GM19463 (cell line): ENCODE results near the gene CEP128.

Experiments
- ATAC-seq: cut with Tn5 transposase; IDR thresholded peaks from one replicate; pipeline ENCODE4 v1.9.1; 2021; ENCODE audit warnings: mild to moderate bottlenecking, moderate library complexity; ENCODE audit not compliant: unreplicated experiment

Gene CEP128

DNA sequence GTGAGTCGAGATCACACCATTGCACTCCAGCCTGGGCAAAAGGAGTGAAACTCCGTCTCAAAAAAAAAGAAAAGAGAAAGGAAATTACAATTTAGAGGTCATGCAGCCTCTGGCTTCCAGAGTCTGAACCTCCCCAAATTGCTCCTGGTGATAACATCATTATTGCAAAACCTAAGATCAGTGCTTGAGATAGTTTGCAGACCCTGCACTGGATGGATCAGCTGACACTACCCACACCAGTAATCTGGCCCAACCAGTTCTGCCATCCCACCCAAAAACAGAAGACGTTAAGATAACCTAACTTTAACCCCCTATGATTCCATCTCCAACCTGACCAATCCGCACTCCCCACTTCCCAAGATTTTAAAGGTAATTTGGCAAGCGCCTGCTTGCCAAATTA, 376.5 kb downstream of the CEP128 start:
- no peak for ATAC-seq

DNA sequence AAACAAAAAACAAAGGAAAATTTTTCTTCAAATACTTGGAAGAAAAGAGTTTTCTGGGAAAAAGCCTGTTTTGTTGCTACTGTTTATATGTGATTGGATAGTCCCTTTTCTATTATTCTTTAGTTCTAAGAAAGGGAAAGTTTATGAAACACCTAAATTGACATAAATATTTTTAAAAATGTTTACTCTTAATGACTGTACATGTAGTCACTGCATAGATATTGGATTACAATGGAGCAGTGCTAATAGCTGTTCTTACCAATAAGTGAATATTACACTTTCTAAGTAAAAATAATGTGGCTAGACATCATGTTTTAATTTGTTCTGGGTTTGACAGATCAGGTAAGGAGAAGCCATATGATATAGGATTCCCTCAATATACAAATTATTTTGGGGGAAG, 377.5 kb downstream of the CEP128 start:
- no peak for ATAC-seq

DNA sequence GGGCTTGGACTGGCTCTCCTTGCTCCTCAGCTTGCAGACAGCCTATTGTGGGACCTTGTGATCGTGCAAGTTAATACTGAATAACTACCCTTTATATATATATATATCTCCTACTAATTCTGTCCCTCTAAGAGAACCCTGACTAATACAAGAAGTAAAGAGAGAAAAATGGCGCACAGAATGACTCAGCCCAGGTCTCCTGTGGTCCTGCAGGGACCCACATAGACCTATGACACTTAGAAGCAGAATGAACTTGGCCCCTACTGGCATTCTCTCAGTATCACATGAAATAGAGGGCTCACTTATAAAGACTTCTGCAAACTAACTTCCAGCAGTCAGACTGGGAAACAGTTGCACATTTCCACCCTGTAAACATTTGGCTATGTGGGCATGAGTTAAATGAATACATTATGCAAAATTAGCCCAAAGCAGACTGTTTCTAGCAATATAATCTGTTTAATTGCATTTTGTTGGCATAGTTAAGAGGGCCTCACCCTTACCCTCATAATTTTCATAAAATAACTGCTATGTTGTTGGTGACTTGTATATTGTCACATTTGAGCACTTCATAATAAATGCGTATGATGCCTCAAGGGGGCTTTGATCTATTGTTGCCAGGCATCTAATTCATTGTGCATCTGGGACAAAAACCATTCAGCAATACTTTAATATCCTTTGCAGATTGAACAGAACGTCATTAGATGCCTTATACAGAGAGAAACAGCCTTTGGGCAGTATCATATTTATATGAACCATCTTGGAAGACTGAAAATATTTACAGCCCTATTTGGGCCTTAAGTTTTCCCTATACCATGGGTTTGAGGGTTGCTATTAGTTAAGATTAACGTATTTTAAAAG, 380.5 kb downstream of the CEP128 start:
- peak; percentile 94 for ATAC-seq

DNA sequence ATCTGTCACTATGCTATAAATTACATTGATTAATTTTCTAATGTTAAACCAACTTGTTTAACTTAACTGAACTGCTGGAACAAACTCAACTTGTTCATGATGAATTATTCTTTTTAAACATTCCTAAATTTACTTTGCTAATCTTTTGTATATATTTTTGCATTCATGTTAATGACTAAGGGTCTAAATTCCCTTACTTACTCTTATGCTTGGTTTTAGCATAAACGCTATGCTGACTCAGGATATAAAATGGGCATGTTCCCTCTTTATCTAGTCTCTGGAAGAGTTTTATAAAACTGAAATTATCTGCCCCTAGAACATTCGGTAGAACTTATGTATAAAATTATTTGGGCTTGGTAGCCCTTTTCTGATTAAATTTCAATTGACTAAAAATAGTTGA, 387.4 kb downstream of the CEP128 start:
- no peak for ATAC-seq

DNA sequence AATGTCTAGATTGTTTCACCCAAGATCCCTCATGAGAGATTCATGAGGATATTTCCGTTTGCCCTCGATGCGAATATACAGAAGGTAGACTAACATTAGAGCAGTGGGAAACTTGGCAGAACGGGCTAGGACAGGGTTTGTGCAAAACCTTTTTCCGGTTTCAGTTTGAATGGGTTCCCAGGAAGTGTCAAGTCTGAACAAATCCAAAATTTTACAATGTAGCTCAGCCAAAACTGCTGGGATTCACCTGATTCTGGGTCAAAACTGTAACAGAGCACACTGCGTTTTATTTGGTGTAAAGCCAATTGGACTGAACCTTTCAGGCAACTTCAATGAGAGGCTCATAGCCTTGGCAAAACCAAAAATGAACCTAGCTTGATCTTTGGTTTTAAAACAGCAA, 392.4 kb downstream of the CEP128 start:
- no peak for ATAC-seq

DNA sequence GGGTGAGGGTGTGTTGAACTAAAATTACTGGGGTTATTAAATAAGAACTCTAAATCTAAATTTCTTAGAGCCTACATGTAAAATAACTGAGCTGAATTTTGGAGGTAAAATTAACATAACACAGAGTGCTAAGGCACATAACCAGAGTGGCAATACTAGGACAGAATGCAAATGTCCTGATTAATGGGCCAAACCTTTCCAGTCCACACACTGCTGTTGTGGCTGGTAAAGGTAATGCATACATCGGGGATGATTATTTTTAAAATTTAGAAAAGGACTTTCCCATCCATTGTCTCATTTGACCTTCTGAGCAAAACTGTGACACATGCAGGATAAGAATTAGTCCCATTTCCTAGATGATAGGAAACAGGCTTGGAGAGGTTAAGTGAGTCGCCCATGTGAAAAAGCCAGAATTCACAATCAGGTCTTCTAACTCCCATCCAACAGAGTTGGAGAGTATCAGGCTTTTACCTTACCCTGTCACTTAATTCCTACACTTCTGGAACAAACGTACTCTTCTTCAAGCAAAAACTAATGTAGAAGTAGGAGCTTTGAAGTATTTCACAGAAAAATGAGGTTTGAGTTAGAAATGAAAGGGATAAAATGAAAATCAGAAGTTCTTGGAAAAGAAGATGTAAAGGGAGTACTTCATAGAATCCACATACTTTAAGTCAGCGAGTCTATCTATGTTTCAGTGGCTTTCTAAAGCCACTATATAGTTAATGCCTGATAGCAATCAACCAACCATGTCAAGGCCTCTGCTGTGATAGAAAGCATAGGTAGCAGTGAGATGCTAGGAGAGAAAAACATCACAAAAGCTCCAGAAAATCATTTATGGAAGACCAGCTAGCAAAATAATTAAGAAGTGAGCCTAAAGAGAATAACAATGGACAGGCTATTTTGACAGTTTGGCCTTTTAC, 395.3 kb downstream of the CEP128 start:
- no peak for ATAC-seq

DNA sequence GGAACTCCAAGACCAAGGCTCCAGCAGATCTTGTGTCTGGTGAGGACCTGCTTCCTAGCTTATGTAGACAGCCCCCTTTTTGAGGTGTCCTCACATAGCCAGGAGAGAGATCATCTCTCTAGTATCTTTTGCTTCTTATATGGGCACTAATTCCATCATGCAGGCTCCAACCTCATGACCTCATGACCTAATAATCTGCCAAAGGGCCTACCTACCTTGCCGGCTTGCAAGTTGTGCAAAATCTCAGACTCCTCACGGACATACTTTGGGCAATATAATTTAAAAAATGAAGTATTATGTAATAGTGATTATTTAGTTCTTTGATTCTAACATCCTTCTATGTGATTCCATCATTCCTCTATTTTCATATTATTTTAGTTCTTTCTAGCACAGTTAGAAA, 397.2 kb downstream of the CEP128 start:
- ATAC-seq, result no peak

DNA sequence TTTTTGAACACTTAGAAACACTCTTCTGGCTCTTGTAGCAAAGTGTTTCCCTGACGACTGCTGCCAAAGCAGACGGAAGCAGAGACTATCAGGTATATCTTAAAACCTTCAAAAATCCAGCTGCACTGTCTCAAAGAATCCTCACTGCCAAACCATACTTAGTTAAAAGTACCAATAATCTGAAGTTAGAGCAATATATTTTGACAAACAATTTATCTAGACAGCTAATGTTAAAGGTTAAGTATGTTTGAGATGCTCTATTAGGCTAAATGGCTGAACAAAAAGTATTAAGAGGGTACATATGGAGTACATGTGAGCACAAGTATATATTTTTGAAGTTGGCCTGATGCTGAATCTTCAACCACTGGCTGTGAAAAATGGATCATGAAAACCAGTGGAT, 398.3 kb downstream of the CEP128 start:
- no peak for ATAC-seq

DNA sequence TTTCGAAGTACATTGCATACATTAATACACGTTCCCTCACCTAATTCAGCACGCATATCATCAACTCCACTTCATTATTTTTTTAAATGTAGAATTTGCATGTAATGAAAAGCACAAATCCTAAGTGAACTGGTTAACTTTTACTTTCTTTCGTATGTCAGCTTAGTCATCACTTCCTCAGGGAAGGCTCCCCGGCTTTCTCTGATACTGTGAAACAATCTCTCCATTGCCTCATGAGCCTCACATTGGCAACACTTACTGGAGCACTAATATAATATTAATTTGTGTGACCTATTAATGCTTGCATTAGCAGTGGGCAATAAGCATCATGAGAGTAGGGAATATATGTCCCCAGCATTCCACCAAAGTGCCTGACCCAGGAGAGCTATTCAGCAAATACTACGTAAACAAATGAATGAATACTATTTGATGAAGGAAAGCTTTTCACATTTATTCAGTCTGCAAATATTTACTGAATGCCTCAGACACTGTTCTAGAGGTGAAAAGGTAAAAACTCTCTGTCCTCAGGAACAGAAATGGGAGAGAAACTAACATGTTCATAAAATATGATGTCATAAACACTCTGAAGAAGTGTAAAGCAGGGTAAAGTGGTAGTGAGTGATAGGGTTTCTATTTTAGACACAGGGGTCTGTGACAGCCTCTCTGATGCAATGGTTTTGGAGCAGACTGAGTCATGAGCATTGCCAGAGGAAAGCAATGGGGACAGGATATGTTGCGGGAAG, 402.7 kb downstream of the CEP128 start:
- ATAC-seq, result no peak

DNA sequence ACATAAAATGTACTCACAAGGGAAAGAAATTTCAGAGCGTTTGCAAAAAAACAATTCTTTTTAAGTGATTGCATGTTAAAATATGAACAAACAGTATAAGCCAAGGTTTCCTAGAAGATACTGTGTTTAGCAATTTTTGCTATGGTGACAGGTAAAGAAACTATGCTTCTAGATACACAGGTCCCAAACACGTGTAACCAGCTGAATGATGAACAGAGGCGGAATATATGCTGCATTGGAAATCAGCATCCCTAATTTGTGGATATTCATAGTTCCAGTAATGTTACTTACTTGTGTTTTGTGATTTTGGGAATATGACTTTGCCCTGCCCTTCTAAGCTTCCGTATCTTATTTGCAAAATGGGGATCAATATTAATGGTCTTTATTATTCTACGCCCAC, 403.9 kb downstream of the CEP128 start:
- no peak for ATAC-seq

DNA sequence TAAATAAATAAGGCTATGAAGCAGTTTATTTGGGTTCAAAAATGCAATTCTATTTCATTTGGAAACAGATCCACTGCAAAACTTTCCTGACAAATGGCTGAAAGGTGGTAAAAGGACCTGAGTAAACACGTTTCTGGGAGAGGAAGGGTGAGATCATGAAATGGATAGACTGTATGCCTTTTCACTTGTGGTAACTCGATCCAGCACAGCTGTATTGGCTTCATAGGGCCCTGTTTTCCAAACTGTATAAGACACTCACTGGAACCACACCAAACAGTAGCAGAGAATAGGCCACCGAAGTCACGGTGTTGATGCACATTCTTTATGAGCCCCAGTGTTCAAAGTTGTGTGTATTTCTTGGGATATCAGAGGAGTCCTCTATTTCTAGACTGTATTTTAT, 405.1 kb downstream of the CEP128 start:
- ATAC-seq, result no peak

DNA sequence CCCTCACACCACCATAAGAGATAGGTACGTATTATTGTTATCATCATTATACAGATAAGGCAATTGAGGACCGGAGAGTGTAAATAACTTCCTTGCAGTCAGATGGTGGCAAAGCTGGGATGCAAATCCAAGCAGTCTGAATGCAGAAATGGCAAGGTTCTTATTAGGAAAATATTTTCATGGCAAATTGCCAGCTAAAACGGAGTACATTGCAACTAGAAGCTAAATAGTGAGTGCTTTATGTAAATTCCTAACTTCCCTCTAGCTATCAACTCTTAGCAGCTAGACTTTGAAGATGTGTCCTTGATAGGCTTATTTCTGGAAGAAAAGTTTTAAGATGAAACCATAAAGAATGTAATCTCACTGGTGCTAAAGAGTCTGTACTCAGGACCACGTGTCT, 406.4 kb downstream of the CEP128 start:
- no peak for ATAC-seq

DNA sequence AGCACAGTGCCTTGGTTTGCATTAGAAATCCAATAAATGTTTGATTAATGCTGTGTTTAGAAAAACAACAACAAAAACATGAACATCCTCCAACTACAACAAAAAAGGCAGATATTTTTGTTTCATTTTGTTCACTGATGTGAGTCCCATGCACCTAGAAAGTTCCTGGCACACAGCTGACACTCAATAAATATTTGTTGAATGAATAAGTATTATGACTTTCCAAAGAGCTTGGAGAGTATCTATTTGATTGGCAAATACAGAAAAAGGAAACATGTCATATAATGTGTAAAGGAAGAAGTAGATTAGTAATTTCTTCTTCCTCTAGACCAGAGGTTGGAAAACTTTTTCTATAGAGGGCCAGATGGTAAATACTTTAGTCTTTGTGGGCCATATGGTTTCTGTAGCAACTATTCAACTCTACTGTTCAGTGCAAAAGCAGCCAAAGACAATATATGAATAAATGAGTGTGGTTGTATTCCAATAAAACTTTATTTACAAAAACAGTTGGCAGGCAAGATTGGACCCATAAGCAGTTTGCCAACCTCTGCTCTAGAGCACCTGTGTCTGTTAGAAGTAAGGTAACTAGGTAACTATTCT, 417.9 kb downstream of the CEP128 start:
- no peak for ATAC-seq

DNA sequence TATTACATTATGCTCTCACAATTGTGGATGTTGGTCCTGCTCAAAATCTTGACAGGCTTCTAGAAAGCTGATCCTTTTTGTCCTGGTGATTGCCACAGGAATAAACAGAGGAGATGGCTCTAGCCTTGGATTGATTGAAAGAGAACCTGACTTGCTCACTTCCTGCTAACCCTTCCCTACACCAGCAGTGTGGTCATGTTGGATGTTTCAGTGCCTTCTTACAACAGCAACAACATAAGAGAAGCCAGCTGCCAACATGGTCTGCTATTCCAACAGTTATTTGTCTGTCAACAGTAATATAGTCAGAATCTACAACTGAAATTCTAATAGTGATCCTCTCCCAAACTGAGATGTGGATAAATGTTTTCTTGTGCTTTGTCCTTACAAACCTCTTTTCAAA, 418.6 kb downstream of the CEP128 start:
- ATAC-seq, result no peak

DNA sequence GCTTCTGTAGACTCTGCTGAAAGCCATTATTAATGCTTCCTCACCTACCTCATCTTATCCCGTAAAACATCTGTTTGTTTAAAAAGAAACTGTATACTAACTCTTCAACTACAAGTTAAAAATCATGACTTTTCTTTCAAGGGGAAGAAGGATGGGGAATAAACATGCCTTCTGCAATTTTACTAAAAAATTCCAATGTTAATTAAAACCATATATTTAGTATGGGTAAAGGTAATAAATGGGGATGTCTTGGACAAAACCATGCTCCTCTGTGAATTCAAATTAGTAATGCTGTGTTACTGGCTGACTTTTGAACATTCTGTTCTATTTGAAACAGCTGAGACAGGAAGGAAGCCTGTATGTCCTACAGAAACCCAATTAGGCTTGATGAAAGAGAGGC, 419.1 kb downstream of the CEP128 start:
- no peak for ATAC-seq

DNA sequence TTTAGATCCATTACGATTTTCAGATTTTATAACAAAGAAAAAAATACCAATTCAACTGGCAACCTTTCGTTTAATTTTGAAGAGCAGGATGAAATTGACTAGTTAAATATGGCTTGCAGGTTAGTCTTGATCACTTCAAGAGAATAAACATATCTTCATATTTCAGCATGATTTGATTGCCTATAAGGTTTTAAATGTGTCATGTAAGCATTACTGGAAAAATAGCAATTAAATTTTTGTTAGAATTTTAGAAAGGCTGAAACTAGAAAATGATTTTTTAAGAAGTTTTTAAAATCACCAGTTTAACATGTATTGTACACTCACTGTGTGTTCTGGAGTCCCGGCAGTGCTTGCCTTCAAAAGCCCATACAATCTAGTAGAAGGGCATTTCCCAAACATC, 420.1 kb downstream of the CEP128 start:
- ATAC-seq, result no peak

DNA sequence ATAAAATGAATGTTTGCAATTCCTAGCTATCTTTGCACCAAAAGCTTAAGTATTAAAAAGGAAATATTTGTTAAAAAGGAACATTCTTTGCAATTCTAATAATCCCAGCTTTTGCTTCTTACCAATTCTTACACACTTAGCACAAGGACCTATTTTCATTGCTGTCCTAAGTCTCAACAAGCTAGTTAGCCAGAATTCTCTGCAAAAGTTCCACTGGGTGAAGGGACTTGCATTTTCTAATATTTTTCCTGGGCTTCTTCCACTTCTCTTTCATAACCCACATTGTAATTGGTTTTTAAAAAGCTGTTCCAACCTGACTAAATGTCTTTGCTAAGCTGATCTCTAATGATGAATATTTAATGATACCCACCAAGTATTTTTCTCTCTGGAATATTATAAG, 422.5 kb downstream of the CEP128 start:
- no peak for ATAC-seq

DNA sequence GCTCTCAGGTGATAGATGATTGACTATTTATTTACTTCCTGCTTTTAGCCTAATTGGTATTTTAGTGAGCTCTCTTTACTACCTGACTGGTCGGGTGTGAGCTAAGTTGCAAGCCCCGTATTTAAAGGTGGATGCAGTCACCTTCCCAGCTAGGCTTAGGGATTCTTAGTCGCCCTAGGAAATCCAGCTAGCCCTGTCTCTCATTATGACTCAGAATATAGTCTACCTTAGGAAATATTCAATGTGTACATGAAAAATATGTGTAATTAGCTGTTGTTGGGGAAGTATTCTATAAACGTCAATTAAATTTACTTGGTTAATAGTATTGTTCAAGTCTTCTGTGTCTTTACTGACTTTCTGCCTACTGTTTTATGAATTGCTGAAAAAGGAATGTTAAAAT, 423.4 kb downstream of the CEP128 start:
- ATAC-seq, result no peak

DNA sequence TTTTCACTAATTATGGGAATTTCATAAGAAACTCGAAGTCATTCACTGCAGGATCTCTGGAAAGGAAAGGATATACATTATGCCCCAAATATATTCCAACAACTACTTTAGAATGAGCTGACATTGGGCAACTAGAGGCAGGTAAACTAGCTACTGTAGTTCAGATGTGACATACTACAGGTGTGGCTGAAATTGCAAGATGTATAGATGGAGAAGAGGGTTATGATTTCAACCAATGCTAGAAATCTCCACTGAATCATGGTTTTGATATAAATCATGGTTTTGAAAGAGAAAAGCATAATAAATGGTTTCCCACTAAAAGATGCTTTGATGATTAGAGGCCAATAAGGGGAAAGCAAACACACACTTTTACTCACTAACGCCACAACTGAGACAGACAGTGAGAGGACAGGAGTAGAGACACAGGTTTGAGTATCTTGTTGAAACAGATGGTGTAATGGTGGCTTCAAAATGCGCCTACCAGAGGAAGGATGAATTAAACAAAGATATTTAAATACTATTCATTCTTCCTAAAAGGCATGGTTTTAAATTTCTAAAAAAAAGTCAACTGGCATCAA, 434.2 kb downstream of the CEP128 start:
- no peak for ATAC-seq

DNA sequence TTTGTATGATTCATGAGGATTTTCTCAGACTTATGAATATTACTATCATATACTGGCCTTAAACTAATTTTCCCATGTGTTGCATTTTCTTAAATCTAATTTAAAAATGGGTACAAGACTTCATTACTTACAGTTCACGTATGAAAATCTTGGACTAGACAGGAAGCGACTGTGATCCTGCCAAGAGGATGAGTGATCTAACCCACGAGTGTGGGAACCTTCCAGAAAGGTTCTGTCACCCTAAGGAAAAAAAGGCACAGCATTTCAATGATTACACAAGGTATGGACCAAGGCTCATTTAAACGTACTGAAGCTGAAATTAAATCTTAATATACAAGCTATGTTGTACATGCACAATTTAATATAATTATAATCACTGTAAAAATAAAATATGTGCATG, 436.8 kb downstream of the CEP128 start:
- no peak for ATAC-seq

DNA sequence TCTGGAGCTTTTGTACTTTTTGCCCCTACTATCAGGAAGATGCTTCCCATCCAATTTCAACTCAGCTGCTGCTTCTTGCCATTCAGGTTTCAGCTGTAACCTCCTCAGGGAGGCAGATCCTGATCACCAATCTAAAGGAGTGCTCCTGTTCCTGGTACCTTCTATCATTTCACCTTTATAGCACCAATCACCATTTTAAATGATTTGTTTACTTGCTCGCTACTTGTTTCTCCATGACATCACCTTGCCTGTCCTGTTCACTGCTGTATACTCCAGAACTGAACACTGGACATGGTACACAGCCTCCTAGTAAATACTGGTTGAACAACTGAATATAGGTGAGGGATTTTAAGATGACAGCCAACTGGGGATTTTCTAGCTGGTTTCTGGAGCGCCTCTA, 443.0 kb downstream of the CEP128 start:
- ATAC-seq, result no peak
